A673 (cell line): Measurements from ENCODE around the gene PNLDC1. TPM values are rescaled to one million over a fixed set of nuclear protein-coding genes. Genes with fewer than 3 reads are reported as not detected.
"Not testable (repeated sequence)": the region's sequence is repeated elsewhere in the genome, so short reads cannot be mapped to it uniquely, and the experiment has no call there.

ENCODE experiments used
- BruUV-seq: library from RNA; stranded (reverse); fragments of 400-500 nt; replicated peaks from 2 replicates; lab custom pipeline; 2021; lab: Mats Ljungman, UMichigan
- CTCF ChIA-PET: fragments of 300-600 bp; sonication (Branson Sonifier 250); formaldehyde crosslinking; loops from one replicate; lab custom pipeline; 2022; ENCODE audit warnings: antibody characterized with exemption; lab: Charles Lee
- POLR2A ChIA-PET: fragments of 300-600 bp; sonication (Branson Sonifier 250); formaldehyde crosslinking; loops from one replicate; lab custom pipeline; 2022; ENCODE audit warnings: antibody characterized with exemption; ENCODE audit not compliant: low non-redundant PET; lab: Charles Lee
- DNase-seq: peaks from one replicate; pipeline ENCODE4 v3.0.0-alpha.2; 2015; ENCODE audit warnings: low spot score
- H3K27ac ChIP-seq: fragments of 200-600 bp; sonication (generic); 2 replicates; pipeline ENCODE4 v1.5.1; 2016; ENCODE audit warnings: mixed run types, low read depth, mild to moderate bottlenecking, mixed read lengths, antibody characterized with exemption, low read length; ENCODE audit not compliant: poor library complexity, severe bottlenecking
- H3K27me3 ChIP-seq: fragments of 200-600 bp; sonication (generic); replicated peaks from 2 replicates; pipeline ENCODE4 v1.6.1; 2017; ENCODE audit warnings: mixed run types, low read depth, mild to moderate bottlenecking, mixed read lengths, antibody characterized with exemption, low read length; ENCODE audit not compliant: insufficient read depth, poor library complexity
- H3K36me3 ChIP-seq: fragments of 200-600 bp; sonication (generic); 2 replicates; pipeline ENCODE4 v1.6.1; 2016; ENCODE audit warnings: mixed run types, mild to moderate bottlenecking, mixed read lengths, antibody characterized with exemption, low read length; ENCODE audit not compliant: insufficient read depth, poor library complexity, severe bottlenecking
- H3K4me1 ChIP-seq: fragments of 200-600 bp; sonication (generic); 2 replicates; pipeline ENCODE4 v1.6.1; 2017; ENCODE audit warnings: mixed run types, mild to moderate bottlenecking, mixed read lengths, antibody characterized with exemption, low read length; ENCODE audit not compliant: insufficient read depth, poor library complexity, severe bottlenecking
- H3K4me3 ChIP-seq: fragments of 200-600 bp; sonication (generic); 2 replicates; pipeline ENCODE4 v1.5.1; 2016; ENCODE audit warnings: low read depth, mixed run types, mild to moderate bottlenecking, mixed read lengths, low read length; ENCODE audit not compliant: poor library complexity, severe bottlenecking
- H3K9me3 ChIP-seq: fragments of 200-600 bp; sonication (generic); 2 replicates; pipeline ENCODE4 v1.6.1; 2016; ENCODE audit warnings: mixed run types, low read depth, mild to moderate bottlenecking, mixed read lengths, antibody characterized with exemption, low read length; ENCODE audit not compliant: poor library complexity, severe bottlenecking
- EZH2 ChIP-seq: fragments of 200-600 bp; sonication (generic); IDR thresholded peaks from 2 replicates; pipeline ENCODE4 v1.6.1; 2017; ENCODE audit warnings: borderline replicate concordance, low read depth, mild to moderate bottlenecking, mixed read lengths, antibody characterized with exemption, low read length; ENCODE audit not compliant: poor library complexity, severe bottlenecking
- intact Hi-C: fragments of 100-400 bp; cut with micrococcal nuclease; formaldehyde crosslinking; loops from one replicate; pipeline ENCODE4 v1.10.0; 2022; ENCODE audit not compliant: unreplicated experiment
- total RNA-seq: library from RNA; stranded (reverse); gene quantifications from 2 replicates; pipeline ENCODE4 v1.2.3, GENCODE V29; 2021
- TF ChIP-seq, protein P1 (sequence below): fragments of 300-800, 200-600 bp; sonication (generic); conservative IDR thresholded peaks from 2 replicates; pipeline ENCODE4 v1.5.1; 2017; ENCODE audit warnings: low read depth, mild to moderate bottlenecking, antibody characterized with exemption, low read length, moderate library complexity, mixed read lengths

The PNLDC1 gene
- total RNA-seq, 1 experiment from 2014 or later, result 0.58 TPM

- no peaks in the 10 kb centered on the region for H3K9me3 ChIP-seq
- intact Hi-C loops, result no loop called here
- H3K4me3 ChIP-seq, result no peak overlapping the region
- ChIA-PET POLR2A (no interaction called here), CTCF (no interaction called here)
- no peaks in the 10 kb centered on the region for H3K4me1 ChIP-seq
- TF ChIP-seq EZH2, result no peak
- TF ChIP-seq, protein P1, sequence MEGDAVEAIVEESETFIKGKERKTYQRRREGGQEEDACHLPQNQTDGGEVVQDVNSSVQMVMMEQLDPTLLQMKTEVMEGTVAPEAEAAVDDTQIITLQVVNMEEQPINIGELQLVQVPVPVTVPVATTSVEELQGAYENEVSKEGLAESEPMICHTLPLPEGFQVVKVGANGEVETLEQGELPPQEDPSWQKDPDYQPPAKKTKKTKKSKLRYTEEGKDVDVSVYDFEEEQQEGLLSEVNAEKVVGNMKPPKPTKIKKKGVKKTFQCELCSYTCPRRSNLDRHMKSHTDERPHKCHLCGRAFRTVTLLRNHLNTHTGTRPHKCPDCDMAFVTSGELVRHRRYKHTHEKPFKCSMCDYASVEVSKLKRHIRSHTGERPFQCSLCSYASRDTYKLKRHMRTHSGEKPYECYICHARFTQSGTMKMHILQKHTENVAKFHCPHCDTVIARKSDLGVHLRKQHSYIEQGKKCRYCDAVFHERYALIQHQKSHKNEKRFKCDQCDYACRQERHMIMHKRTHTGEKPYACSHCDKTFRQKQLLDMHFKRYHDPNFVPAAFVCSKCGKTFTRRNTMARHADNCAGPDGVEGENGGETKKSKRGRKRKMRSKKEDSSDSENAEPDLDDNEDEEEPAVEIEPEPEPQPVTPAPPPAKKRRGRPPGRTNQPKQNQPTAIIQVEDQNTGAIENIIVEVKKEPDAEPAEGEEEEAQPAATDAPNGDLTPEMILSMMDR, result no peak
- no peak overlapping the region for H3K27ac ChIP-seq
- BruUV-seq, result no TSS peak
- DNase-seq, result no peak
- no peaks in the 10 kb centered on the region for H3K27me3 ChIP-seq
- H3K36me3 ChIP-seq, result no peaks in the 10 kb centered on the region
Observed at GRCh38 chr6:159838020-159838744, 38.1 kb downstream of the PNLDC1 start.

DNA sequence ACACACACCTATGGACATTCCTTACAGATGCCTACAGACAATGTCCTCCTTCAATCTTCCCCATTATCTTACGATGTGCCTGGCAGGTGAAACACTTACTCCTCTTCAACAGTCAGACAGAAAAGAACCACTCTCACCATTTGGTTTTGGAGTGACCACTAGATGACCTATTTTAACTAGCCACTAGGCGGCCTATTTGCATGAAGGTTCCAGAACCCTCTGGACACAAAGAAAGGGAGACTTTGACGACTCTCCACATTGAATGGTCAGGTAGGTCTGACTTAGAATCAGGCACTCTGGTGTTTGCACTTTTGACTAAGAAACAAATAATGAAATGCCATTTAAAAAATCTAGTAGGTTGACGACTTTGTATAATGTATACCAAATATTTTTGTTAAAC is 42.0 kb downstream of the PNLDC1 start:
- Histone ChIP-seq H3K4me1 (no peaks in the 10 kb centered on the region), H3K27me3 (no peaks in the 10 kb centered on the region), H3K27ac (no peak overlapping the region), H3K9me3 (no peaks in the 10 kb centered on the region), H3K4me3 (no peak overlapping the region), H3K36me3 (no peaks in the 10 kb centered on the region)
- TF ChIP-seq EZH2, result no peak
- TF ChIP-seq, protein P1, result no peak
- no TSS peak for BruUV-seq
- intact Hi-C loops, result no loop called here
- ChIA-PET POLR2A (no interaction called here), CTCF (no interaction called here)
- DNase-seq, result no peak

DNA sequence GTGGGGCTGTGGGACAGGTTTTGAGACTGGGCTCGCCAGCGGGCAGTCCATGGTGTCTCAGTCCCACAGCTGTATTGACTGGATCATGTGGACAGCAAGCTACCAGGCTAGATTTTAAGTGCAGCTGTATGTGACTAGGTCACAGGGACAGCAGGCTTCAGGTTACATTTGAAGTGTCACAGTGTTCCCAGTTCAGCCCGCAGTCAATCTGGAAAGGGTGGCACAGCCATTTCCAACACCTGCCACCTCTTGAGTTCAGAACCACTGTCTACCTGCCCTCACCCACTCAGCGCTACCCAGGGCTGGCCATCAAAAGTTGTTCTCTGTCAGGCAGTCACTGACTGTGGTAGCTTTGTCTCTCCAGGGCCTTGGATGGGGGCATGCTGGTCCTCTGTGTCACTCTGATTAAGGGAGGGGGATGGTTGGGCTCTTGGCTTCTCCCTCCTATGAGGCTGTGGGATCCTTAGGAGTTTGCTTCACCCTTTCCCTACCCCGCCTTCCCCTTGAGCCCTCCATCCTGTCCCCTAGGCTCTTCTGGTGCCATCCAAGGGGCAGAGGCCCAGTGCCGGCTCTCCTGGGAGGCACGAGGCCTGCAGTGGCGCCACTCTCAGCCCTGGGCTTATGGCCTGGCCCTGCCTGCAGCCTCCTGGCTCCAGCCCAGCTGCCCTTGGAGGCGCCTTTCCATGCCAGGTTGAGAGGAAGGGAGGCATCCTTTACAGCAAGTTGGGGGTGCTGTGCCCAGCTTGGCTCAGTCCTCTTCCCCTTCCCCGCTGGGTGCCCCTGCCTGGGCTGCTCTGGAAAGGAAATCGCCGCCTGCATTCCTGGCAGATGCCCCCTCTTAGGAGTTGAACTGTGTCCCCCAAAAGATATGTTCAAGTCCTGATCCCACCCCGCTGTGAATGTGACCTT is 44.9 kb downstream of the PNLDC1 start:
- no peak overlapping the region for H3K4me3 ChIP-seq
- no peaks in the 10 kb centered on the region for H3K36me3 ChIP-seq
- TF ChIP-seq, protein P1, result no peak
- no peak for TF ChIP-seq EZH2
- ChIA-PET CTCF (no interaction called here), POLR2A (no interaction called here)
- no peak for DNase-seq
- no peaks in the 10 kb centered on the region for H3K4me1 ChIP-seq
- intact Hi-C loops, result no loop called here
- no TSS peak for BruUV-seq
- H3K9me3 ChIP-seq, result no peaks in the 10 kb centered on the region
- H3K27ac ChIP-seq, result no peak overlapping the region
- no peaks in the 10 kb centered on the region for H3K27me3 ChIP-seq

GRCh38 chr6:159848552-159848951 is 48.5 kb downstream of the PNLDC1 start:
- intact Hi-C loops, DNase-seq, H3K27ac ChIP-seq, CTCF ChIA-PET, H3K27me3 ChIP-seq, BruUV-seq, H3K36me3 ChIP-seq, H3K4me1 ChIP-seq, POLR2A ChIA-PET, H3K4me3 ChIP-seq, H3K9me3 ChIP-seq: not testable (repeated sequence)

GRCh38 chr6:159849851-159850250 is 49.8 kb downstream of the PNLDC1 start:
- H3K4me1 ChIP-seq, CTCF ChIA-PET, H3K27me3 ChIP-seq, BruUV-seq, H3K36me3 ChIP-seq, H3K27ac ChIP-seq, DNase-seq, POLR2A ChIA-PET, H3K4me3 ChIP-seq, H3K9me3 ChIP-seq: not testable (repeated sequence)
- intact Hi-C loops, result loop anchor here (2.0 kb wide), 1 partner anchor 159 kb away; no protein-coding TSS in a partner anchor
